AG09309 (cell line): ENCODE data around the gene FMNL2.

Source experiments
- DNase-seq: peaks from one replicate; pipeline ENCODE4 v3.0.0-alpha.2; 2010; ENCODE audit warnings: low read depth
- H3K4me3 ChIP-seq: 2 replicates; pipeline ENCODE4 v1.5.1; 2011; ENCODE audit warnings: mild to moderate bottlenecking, low read depth, low read length, moderate library complexity; ENCODE audit not compliant: control insufficient read depth
- CTCF ChIP-seq: IDR thresholded peaks from 2 replicates; pipeline ENCODE4 v1.5.1; 2011; ENCODE audit warnings: mild to moderate bottlenecking, low read depth, low read length, inconsistent platforms; ENCODE audit not compliant: insufficient read depth, control insufficient read depth; ENCODE audit errors: missing control alignments

Gene FMNL2

DNA sequence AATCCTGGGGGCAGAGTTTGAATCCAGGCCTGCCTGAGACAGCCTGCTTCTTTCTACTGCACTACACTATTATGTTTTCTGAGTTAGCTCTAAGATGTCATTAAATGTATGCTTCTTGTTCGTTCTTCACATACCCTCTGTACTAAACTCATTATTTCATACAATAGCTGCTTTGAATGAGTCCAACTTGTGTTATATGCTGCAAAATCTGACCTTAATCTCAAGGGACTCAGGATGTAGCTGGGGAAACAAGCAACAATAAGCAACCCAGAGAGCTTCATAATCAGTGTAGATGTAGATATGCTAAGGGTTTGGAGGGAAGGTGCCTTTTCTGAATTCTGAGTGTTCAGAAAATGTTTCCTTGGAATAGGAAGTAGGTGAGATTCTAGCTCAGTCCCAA lies 14.4 kb downstream of the FMNL2 start:
- no peak for TF ChIP-seq CTCF
- no peak overlapping the region for H3K4me3 ChIP-seq
- no peak for DNase-seq

DNA sequence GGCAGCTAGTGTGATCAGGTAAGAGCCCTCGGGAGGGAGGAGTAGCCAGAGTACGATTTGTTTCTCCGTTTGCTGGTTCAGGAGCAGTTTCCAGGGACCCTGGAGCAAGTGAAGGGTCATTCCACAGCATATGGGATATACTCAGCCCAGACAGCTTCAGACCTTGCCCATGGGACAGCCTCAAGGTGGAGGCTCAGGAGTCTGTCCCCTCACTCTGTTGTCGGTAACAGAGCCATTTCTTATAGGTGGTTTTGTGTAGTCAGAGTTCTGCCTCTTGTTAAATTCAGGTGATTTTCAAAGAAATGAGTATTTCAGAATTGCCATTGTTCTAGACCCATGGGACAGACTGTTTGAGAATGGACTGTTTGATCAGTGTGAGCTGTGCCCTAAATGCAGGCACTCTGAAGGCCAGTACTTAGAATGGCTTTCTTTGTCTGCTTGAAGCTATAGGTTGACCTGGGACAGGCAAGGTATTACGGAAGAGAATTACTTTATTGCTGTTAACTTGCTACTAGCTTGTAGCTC lies 15.2 kb downstream of the FMNL2 start:
- no peak overlapping the region for H3K4me3 ChIP-seq
- DNase-seq: no peak
- TF ChIP-seq CTCF: no peak

DNA sequence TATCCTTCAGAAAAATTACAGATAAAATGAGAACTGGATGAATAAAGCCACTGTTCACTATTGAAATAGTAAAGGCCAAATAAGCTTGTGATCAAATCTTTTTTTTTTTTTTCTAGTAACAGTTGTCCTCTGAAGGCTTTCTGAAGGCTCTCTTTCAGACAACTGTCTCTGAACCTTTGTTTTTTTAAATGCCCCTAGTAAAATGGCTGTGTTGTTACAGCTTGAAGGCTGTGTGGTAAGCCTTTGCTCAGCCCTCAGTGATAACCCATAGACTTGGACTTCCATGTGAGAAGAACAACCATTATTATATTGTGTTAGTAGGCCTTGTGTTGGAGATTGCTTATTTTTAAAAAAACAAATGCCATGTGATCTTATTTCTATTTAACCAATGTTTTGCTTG lies 17.6 kb downstream of the FMNL2 start:
- H3K4me3 ChIP-seq: no peak overlapping the region
- no peak for DNase-seq
- no peak for TF ChIP-seq CTCF

DNA sequence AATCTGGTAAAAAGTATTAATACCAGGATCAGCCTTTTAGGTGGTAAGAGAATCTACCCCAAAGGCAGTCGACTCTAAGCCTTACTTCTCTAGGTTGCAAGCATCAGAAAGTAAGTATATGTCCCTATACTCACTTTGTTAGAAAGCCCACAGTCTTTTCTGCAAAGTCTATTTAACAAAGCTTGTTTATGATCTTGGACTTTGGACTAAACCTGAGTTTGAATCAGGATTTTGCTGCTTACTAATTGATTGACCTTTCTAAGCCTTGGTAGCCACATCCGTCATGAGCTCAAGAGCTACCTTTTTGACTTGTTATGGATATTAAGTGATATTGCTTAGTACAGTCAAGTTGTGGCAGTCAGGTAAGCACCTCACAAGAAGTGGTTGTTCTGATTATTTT lies 18.4 kb downstream of the FMNL2 start:
- TF ChIP-seq CTCF: no peak
- no peak for DNase-seq

DNA sequence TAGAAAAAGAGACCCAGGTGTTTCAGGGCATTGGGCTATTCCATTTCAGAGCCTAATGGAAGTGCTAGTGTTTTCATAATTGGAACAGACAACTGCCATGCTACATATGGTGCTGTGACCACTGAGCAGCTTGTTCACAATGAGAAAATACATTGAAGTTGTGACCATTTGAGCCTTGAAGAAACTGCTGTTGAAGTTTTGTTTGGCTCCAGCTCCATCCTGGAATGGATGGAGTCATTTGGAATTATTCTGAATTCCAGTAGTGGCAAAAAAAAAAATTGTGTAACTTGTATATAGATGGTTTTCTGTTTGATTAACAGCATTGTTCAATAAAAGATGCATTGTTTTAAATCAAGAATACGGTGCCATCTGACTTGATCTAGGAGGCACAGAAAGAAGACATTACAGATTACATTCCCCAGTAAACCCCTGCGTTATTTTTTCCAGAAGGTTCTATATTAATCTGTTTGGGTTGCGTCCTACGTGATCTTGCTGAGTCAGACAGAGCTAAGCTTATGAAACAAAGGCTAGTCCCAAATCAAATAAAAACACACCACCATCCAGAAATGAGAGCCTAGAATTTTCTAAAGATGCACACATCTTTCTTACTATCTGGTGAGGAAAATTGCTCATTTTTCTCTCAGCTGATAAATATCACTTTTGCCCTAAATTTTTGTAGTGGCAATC lies 19.2 kb downstream of the FMNL2 start:
- TF ChIP-seq CTCF: no peak
- DNase-seq: no peak
- no peak overlapping the region for H3K4me3 ChIP-seq

More for the DNA sequence above, 18.4 kb downstream of the FMNL2 start:
- no peak overlapping the region for H3K4me3 ChIP-seq

GRCh38 chr2:152354909-152355308 lies 19.9 kb downstream of the FMNL2 start:
- H3K4me3 ChIP-seq: no peak overlapping the region
- no peak for DNase-seq
- no peak for TF ChIP-seq CTCF
